ENCODE results near the gene SHC3. TPM values are rescaled to one million over a fixed set of nuclear protein-coding genes. Genes with fewer than 3 reads are reported as not detected.

Gene SHC3
- total and polyA plus RNA-seq, 8 donors = 0.15 to 1.7 (median 1.0) TPM

GRCh38 chr9:89046832-89047231 is 131.8 kb downstream of the SHC3 start:
- intact Hi-C loops (cut with DNase I; ENCODE audit: low total_unique reads) = no loop called here
- no peaks in the 10 kb centered on the region for H3K9me3 ChIP-seq
- H3K27me3 ChIP-seq = no peaks in the 10 kb centered on the region
- no peaks in the 10 kb centered on the region for H3K36me3 ChIP-seq
- TF ChIP-seq POLR2AphosphoS5 (IDR thresholded peaks at IDR 0.05) = no peak
- TF ChIP-seq EP300 (IDR thresholded peaks at IDR 0.05) = no peak
- no peak for TF ChIP-seq POLR2A (IDR thresholded peaks at IDR 0.05)
- TF ChIP-seq CTCF (IDR thresholded peaks at IDR 0.05) = no peak
- no peak overlapping the region for H3K27ac ChIP-seq
- no peaks in the 10 kb centered on the region for H3K4me1 ChIP-seq
- WGBS, 5 donors = 47 to 74% (median 72%) methylated on average over 2 of the region's 2 CpGs
- DNase-seq = peak in 1 of 2 donors; percentile 26
- no peak overlapping the region for H3K4me3 ChIP-seq

GRCh38 chr9:89044881-89045280 is 133.7 kb downstream of the SHC3 start:
- intact Hi-C loops (cut with DNase I; ENCODE audit: low total_unique reads) = no loop called here
- TF ChIP-seq POLR2AphosphoS5 (IDR thresholded peaks at IDR 0.05) = no peak
- no peak for TF ChIP-seq CTCF (IDR thresholded peaks at IDR 0.05)
- no peak for TF ChIP-seq EP300 (IDR thresholded peaks at IDR 0.05)
- TF ChIP-seq POLR2A (IDR thresholded peaks at IDR 0.05) = no peak
- no peaks in the 10 kb centered on the region for H3K9me3 ChIP-seq
- no peaks in the 10 kb centered on the region for H3K27me3 ChIP-seq
- no peaks in the 10 kb centered on the region for H3K4me1 ChIP-seq
- no peaks in the 10 kb centered on the region for H3K36me3 ChIP-seq
- no peak overlapping the region for H3K4me3 ChIP-seq
- H3K27ac ChIP-seq = no peak overlapping the region
- WGBS, 5 donors = 83 to 92% (median 85%) methylated on average over 4 of the region's 4 CpGs
- DNase-seq = no peak

- no peaks in the 10 kb centered on the region for H3K4me1 ChIP-seq
- no peaks in the 10 kb centered on the region for H3K27me3 ChIP-seq
- TF ChIP-seq CTCF (IDR thresholded peaks at IDR 0.05) (no peak), POLR2AphosphoS5 (IDR thresholded peaks at IDR 0.05) (no peak), EP300 (IDR thresholded peaks at IDR 0.05) (no peak), POLR2A (IDR thresholded peaks at IDR 0.05) (no peak)
- no peak overlapping the region for H3K27ac ChIP-seq
- DNase-seq = no peak
- H3K9me3 ChIP-seq = no peaks in the 10 kb centered on the region
- H3K4me3 ChIP-seq = no peak overlapping the region
- no peaks in the 10 kb centered on the region for H3K36me3 ChIP-seq
- intact Hi-C loops (cut with DNase I; ENCODE audit: low total_unique reads) = no loop called here
- WGBS, 5 donors = 91 to 100% (median 94%) methylated on average over 2 of the region's 2 CpGs
Observed at GRCh38 chr9:89044104-89044503, 134.5 kb downstream of the SHC3 start.

GRCh38 chr9:89042984-89043383 is 135.6 kb downstream of the SHC3 start:
- Histone ChIP-seq H3K27me3 (no peaks in the 10 kb centered on the region), H3K4me3 (no peak overlapping the region), H3K4me1 (peaks cover 0 to under 1% (median under 1%) of the 10 kb centered on the region in 4 donors), H3K36me3 (no peaks in the 10 kb centered on the region), H3K9me3 (no peaks in the 10 kb centered on the region), H3K27ac (no peak overlapping the region)
- intact Hi-C loops (cut with DNase I; ENCODE audit: low total_unique reads) = no loop called here
- TF ChIP-seq POLR2A (IDR thresholded peaks at IDR 0.05) = no peak
- TF ChIP-seq EP300 (IDR thresholded peaks at IDR 0.05) = no peak
- TF ChIP-seq POLR2AphosphoS5 (IDR thresholded peaks at IDR 0.05) = no peak
- TF ChIP-seq CTCF (IDR thresholded peaks at IDR 0.05) = no peak
- WGBS, 5 donors = 83 to 88% (median 86%) methylated on average over 9 of the region's 9 CpGs
- DNase-seq = no peak

Data from stomach (tissue), 9 donors.